Measurements from ENCODE around the gene ZSWIM3. TPM values are rescaled to one million over a fixed set of nuclear protein-coding genes. Genes with fewer than 3 reads are reported as not detected.
A peak's percentile ranks its signal among the peaks of the same experiment; 100 is the strongest.

The ZSWIM3 gene
- total and polyA plus RNA-seq, 4 experiments from 2014 or later = 0.77 to 7.1 (median 4.6) TPM

DNA sequence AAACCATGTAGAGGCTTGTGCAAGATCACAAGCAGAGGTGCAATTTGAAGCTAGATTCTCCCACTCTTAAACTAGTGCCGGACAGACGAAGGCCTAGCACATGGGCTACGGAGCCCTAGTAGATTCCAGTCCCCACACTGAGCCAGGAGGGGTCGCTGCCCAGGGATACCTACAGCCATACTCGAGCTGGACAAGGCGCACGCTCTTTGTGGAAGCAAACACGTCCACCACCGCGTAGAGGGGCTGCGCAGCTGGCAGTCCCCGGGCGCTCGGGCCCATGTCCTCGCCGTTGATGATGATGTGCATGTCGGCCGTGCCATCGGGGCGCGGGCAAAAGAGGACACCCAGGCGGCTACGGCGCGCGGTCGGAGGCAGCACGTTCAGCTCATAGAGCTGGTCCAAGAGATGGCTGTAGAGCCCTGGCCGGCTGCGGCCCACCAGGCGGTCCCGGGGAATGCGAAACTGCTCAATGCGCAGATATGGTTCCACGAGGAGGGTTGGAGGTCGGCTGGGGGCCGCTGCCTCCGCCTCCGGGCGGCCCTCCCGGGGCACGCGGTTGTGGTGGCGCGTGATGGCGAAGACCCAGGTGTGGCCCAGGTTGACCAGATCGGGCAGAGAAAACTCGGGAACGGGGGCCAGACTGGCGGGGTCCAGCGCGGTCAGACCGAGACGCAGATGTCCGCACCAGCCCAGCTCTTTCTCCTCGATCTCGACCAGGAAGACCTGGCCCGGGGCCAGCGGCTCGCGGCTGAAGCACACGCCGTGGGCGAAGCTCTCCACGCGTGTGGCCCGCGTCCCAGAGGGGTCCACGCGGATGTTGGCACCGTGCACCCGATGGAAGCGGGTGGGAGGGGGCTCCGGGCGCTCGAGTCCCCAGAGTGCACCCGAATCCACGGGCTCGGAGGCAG is 32.9 kb downstream of the ZSWIM3 start:
- Mint-ChIP-seq H3K4me1 (peaks cover 20 to 53% (median 34%) of the 10 kb centered on the region in 4 donors), H3K27me3 (no peaks in the 10 kb centered on the region), H3K4me3 (peak overlapping the region; percentile 91 to 97 (median 93)), H3K36me3 (peaks cover 0 to 19% of the 10 kb centered on the region in 2 donors), H3K27ac (peak overlapping the region; percentile 73 to 94 (median 87)), H3K9me3 (peaks cover 0 to 5% (median 0%) of the 10 kb centered on the region in 8 donors)
- Histone ChIP-seq H3K27me3 (ENCODE audit: insufficient read depth, low read length) (no peaks in the 10 kb centered on the region), H3K27ac (ENCODE audit: low read depth, low read length) (peak overlapping the region; percentile 74), H3K36me3 (ENCODE audit: insufficient read depth, low read length) (peaks cover 12% of the 10 kb centered on the region), H3K4me1 (ENCODE audit: insufficient read depth, low read length) (peaks cover 39% of the 10 kb centered on the region), H3K4me3 (ENCODE audit: low read length in 2 of 2) (peak overlapping the region; percentile 69 to 79), H3K9me3 (ENCODE audit: control insufficient read depth in 1 of 2, low read length in 2 of 2) (no peaks in the 10 kb centered on the region)
- intact Hi-C loops (cut with micrococcal nuclease) = loop anchor here (2.0 kb wide), 1 partner anchor 66 kb away; no protein-coding TSS in a partner anchor
- ChIA-PET CTCF (ENCODE audit: partially characterized antibody) (interaction anchor here (0.7 to 3.3 kb wide), 18 partner anchors 9 to 96 kb away, joined by 3 to 18 read pairs (median 4); partner anchors contain the start of genes PCIF1 and ZSWIM1), POLR2A (ENCODE audit: partially characterized antibody) (interaction anchor here (0.9 to 9.9 kb wide), 16 partner anchors 8 to 81 kb away, joined by 3 to 141 read pairs (median 4); partner anchors contain the start of genes ACOT8, PCIF1, UBE2C and ZNF335)
- peak; percentile 25 to 63 (median 37) for DNase-seq

DNA sequence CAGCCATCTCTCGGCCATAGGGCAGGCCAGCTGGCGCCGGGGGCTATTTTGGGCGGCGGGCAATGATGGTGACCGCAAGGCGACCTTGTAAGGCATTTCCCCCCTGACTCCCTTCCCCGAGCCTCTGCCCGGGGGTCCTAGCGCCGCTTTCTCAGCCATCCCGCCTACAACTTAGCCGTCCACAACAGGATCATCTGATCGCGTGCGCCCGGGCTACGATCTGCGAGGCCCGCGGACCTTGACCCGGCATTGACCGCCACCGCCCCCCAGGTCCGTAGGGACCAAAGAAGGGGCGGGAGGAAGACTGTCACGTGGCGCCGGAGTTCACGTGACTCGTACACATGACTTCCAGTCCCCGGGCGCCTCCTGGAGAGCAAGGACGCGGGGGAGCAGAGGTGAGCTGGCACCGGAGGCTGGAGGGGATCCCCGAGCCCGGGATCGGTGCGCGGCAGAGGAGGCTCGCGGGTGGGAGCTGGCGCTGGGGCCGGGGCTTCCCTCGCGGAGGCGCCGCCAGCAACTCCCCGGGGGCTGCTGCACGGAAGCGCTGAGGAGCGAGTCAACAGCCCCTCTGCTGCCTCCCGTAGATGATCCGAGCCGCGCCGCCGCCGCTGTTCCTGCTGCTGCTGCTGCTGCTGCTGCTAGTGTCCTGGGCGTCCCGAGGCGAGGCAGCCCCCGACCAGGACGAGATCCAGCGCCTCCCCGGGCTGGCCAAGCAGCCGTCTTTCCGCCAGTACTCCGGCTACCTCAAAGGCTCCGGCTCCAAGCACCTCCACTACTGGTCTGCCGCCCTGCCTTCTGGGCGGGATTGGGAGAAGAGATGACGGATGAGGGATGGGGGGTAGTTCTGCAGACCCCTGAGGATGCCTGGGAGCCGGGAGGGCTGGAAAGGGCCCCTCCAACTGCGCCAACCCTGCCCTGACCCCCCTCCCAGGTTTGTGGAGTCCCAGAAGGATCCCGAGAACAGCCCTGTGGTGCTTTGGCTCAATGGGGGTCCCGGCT is 33.9 kb downstream of the ZSWIM3 start, which contains the start of the genes CTSA and NEURL2:
Gene CTSA (plus strand): TSS at position 351 of the 999 bp plus-strand sequence. CDS start 234 bp downstream, at position 585.
Gene NEURL2 (minus strand): TSS at position 224 of the 999 bp plus-strand sequence. CDS start 217 bp downstream, at position 7.
- peak within 1 kb of the TSS; percentile 69 to 79 for H3K4me3 ChIP-seq (ENCODE audit: low read length in 2 of 2)
- H3K36me3 Mint-ChIP-seq = peaks cover 0 to 19% of the 10 kb centered on the region in 2 donors
- no peaks in the 10 kb centered on the region for H3K9me3 ChIP-seq (ENCODE audit: control insufficient read depth in 1 of 2, low read length in 2 of 2)
- peak within 1 kb of the TSS; percentile 74 for H3K27ac ChIP-seq (ENCODE audit: low read depth, low read length)
- no peaks in the 10 kb centered on the region for H3K27me3 Mint-ChIP-seq
- peak within 1 kb of the TSS; percentile 91 to 97 (median 93) for H3K4me3 Mint-ChIP-seq
- peaks cover 0 to 5% (median 0%) of the 10 kb centered on the region in 8 donors for H3K9me3 Mint-ChIP-seq
- H3K4me1 ChIP-seq (ENCODE audit: insufficient read depth, low read length) = peaks cover 37% of the 10 kb centered on the region
- DNase-seq = peak; percentile 79 to 88 (median 83)
- peaks cover 12% of the 10 kb centered on the region for H3K36me3 ChIP-seq (ENCODE audit: insufficient read depth, low read length)
- intact Hi-C loops (cut with micrococcal nuclease) = loop anchor here (1.0 to 2.0 kb wide), 5 partner anchors 34 to 92 kb away; partner anchors contain the start of genes ACOT8, ZNF335 and ZSWIM3
- H3K27me3 ChIP-seq (ENCODE audit: insufficient read depth, low read length) = no peaks in the 10 kb centered on the region
- peak within 1 kb of the TSS; percentile 76 to 94 (median 90) for H3K27ac Mint-ChIP-seq
- peaks cover 19 to 48% (median 33%) of the 10 kb centered on the region in 4 donors for H3K4me1 Mint-ChIP-seq
- CTCF ChIA-PET (ENCODE audit: partially characterized antibody) = interaction anchor here (0.6 to 3.5 kb wide), 16 partner anchors 9 to 91 kb away, joined by 3 to 18 read pairs (median 4); partner anchors contain the start of genes PCIF1 and ZSWIM1
- POLR2A ChIA-PET (ENCODE audit: partially characterized antibody) = interaction anchor here (0.9 to 9.9 kb wide), 15 partner anchors 9 to 80 kb away, joined by 3 to 141 read pairs (median 4); partner anchors contain the start of genes ACOT8, PCIF1, ZNF335 and ZSWIM1

DNA sequence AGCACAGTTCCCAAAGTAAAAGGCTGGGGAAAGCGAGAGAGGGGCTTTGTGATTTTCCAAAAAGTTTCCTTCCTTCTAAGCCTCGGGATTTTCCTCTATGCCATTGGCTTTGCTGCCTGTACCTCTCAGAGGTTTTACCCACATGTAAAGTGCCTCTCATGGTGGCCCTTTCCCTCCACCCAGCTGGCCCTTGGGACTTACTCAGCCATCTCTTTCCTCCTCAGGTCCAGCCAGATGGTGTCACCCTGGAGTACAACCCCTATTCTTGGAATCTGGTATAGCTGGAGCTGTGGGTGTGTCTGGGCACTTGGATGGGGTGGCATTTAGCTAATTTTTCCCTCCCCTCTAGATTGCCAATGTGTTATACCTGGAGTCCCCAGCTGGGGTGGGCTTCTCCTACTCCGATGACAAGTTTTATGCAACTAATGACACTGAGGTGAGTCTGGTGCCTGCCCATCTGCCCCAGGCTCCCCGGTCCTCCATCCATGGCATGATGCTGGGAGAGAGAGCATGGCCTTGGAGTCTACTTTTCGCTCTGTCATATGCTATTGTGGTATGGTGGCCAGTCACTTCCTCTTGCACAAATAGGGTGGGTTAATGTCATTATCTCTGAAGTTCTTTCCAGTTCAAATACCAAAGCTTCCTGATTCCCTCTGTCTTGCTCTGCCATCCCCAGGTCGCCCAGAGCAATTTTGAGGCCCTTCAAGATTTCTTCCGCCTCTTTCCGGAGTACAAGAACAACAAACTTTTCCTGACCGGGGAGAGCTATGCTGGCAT is 34.8 kb downstream of the ZSWIM3 start:
- Histone ChIP-seq H3K4me3 (ENCODE audit: low read length in 2 of 2) (peak overlapping the region; percentile 69 to 79), H3K36me3 (ENCODE audit: insufficient read depth, low read length) (peaks cover 12% of the 10 kb centered on the region), H3K9me3 (ENCODE audit: control insufficient read depth in 1 of 2, low read length in 2 of 2) (no peaks in the 10 kb centered on the region), H3K27me3 (ENCODE audit: insufficient read depth, low read length) (no peaks in the 10 kb centered on the region), H3K4me1 (ENCODE audit: insufficient read depth, low read length) (peaks cover 37% of the 10 kb centered on the region), H3K27ac (ENCODE audit: low read depth, low read length) (peak overlapping the region; percentile 74)
- Mint-ChIP-seq H3K27me3 (no peaks in the 10 kb centered on the region), H3K27ac (peak overlapping the region; percentile 64 to 93 (median 88)), H3K36me3 (peaks cover 0 to 20% of the 10 kb centered on the region in 2 donors), H3K4me1 (peaks cover 19 to 44% (median 33%) of the 10 kb centered on the region in 4 donors), H3K4me3 (peak overlapping the region; percentile 91 to 97 (median 93)), H3K9me3 (peaks cover 0 to 5% (median 0%) of the 10 kb centered on the region in 8 donors)
- DNase-seq = no peak
- ChIA-PET POLR2A (ENCODE audit: partially characterized antibody) (interaction anchor here (0.5 to 9.9 kb wide), 12 partner anchors 10 to 113 kb away, joined by 3 to 141 read pairs (median 4); partner anchors contain the start of genes ACOT8, PCIF1, ZNF335 and ZSWIM1), CTCF (ENCODE audit: partially characterized antibody) (interaction anchor here (0.5 to 3.5 kb wide), 10 partner anchors 10 to 121 kb away, joined by 3 to 15 read pairs (median 4); partner anchors contain the start of genes DNTTIP1, PCIF1 and WFDC3)
- intact Hi-C loops (cut with micrococcal nuclease) = no loop called here

DNA sequence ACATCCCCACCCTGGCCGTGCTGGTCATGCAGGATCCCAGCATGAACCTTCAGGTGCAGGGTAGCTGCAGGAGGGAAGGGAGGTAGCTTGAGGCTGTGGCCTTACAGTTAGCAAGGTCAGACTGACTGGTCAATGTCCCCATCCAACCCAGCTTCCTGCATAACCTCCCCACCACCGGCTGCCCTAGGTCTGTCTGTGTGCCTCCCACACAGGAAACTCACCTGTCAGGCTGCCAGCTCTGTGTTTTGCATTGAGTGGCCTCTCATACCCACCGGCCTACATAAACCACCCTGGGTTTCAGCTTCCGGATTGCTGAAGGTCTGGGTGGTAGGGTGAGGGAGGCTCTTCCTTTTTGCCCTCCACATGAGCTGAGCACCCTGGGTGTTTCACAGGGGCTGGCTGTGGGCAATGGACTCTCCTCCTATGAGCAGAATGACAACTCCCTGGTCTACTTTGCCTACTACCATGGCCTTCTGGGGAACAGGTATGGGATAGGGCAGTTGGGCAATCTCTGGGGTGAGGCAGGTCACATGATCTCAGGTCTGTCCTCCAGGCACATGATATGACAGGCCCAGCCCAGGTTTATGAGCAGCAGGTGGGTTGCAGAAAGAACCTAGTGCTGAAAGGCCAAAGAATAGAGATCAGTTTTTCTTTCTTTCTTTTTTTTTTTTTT is 35.5 kb downstream of the ZSWIM3 start:
- H3K27ac Mint-ChIP-seq = peak overlapping the region in 5 of 7 donors; percentile 75 to 92 (median 89)
- H3K4me1 ChIP-seq (ENCODE audit: insufficient read depth, low read length) = peaks cover 37% of the 10 kb centered on the region
- peaks cover 17% of the 10 kb centered on the region for H3K36me3 ChIP-seq (ENCODE audit: insufficient read depth, low read length)
- no peaks in the 10 kb centered on the region for H3K27me3 ChIP-seq (ENCODE audit: insufficient read depth, low read length)
- H3K4me3 Mint-ChIP-seq = peak overlapping the region; percentile 91 to 97 (median 93)
- CTCF ChIA-PET (ENCODE audit: partially characterized antibody) = interaction anchor here (0.5 to 3.5 kb wide), 10 partner anchors 11 to 122 kb away, joined by 3 to 15 read pairs (median 4); partner anchors contain the start of genes DNTTIP1, PCIF1 and WFDC3
- peaks cover 0 to 5% (median 0%) of the 10 kb centered on the region in 8 donors for H3K9me3 Mint-ChIP-seq
- DNase-seq = peak in 1 of 5 donors; percentile 14
- H3K36me3 Mint-ChIP-seq = peaks cover 0 to 27% of the 10 kb centered on the region in 2 donors
- no peaks in the 10 kb centered on the region for H3K27me3 Mint-ChIP-seq
- no peak overlapping the region for H3K4me3 ChIP-seq (ENCODE audit: low read length in 2 of 2)
- intact Hi-C loops (cut with micrococcal nuclease) = no loop called here
- POLR2A ChIA-PET (ENCODE audit: partially characterized antibody) = interaction anchor here (0.7 to 9.9 kb wide), 9 partner anchors 9 to 112 kb away, joined by 3 to 141 read pairs (median 5); partner anchors contain the start of genes ACOT8, PCIF1, ZNF335 and ZSWIM1
- no peak overlapping the region for H3K27ac ChIP-seq (ENCODE audit: low read depth, low read length)
- no peaks in the 10 kb centered on the region for H3K9me3 ChIP-seq (ENCODE audit: control insufficient read depth in 1 of 2, low read length in 2 of 2)
- peaks cover 19 to 43% (median 32%) of the 10 kb centered on the region in 4 donors for H3K4me1 Mint-ChIP-seq

DNA sequence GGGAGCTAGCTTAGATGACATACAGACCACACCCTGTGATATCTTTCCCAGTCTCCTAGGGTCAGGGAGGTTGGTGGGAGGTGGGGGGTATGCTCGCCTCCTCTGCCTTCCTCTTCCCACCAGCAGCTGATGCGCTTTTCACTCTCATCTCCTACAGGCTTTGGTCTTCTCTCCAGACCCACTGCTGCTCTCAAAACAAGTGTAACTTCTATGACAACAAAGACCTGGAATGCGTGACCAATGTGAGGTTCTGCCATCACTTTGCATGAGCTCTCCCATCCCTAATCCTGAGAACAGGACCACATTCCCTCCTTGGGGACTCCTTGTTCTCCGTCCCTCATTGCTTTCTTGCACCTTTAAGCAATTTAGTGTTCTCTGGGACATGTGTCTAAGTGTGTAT is 36.4 kb downstream of the ZSWIM3 start:
- intact Hi-C loops (cut with micrococcal nuclease) = loop anchor here (1.0 kb wide), 1 partner anchor 98 kb away; no protein-coding TSS in a partner anchor

More for the DNA sequence above, 36.4 kb downstream of the ZSWIM3 start:
- Mint-ChIP-seq H3K36me3 (peaks cover under 1 to 32% of the 10 kb centered on the region in 2 donors), H3K4me3 (peak overlapping the region in 6 of 8 donors; percentile 39 to 69 (median 52)), H3K27ac (peak overlapping the region in 5 of 7 donors; percentile 25 to 89 (median 69)), H3K4me1 (peaks cover 19 to 43% (median 32%) of the 10 kb centered on the region in 4 donors), H3K9me3 (peaks cover 0 to 5% (median 0%) of the 10 kb centered on the region in 8 donors), H3K27me3 (no peaks in the 10 kb centered on the region)
- H3K4me3 ChIP-seq (ENCODE audit: low read length in 2 of 2) = no peak overlapping the region
- no peaks in the 10 kb centered on the region for H3K9me3 ChIP-seq (ENCODE audit: control insufficient read depth in 1 of 2, low read length in 2 of 2)
- H3K27me3 ChIP-seq (ENCODE audit: insufficient read depth, low read length) = no peaks in the 10 kb centered on the region
- ChIA-PET CTCF (ENCODE audit: partially characterized antibody) (interaction anchor here (0.5 to 3.5 kb wide), 4 partner anchors 37 to 1508 kb away, joined by 3 to 15 read pairs (median 3); no protein-coding TSS in a partner anchor), POLR2A (ENCODE audit: partially characterized antibody) (interaction anchor here (5.0 to 9.9 kb wide), 2 partner anchors 41 to 78 kb away, joined by 44 to 141 read pairs; partner anchors contain the start of genes PCIF1 and ZNF335)
- peaks cover 37% of the 10 kb centered on the region for H3K4me1 ChIP-seq (ENCODE audit: insufficient read depth, low read length)
- no peak for DNase-seq
- no peak overlapping the region for H3K27ac ChIP-seq (ENCODE audit: low read depth, low read length)
- peaks cover 20% of the 10 kb centered on the region for H3K36me3 ChIP-seq (ENCODE audit: insufficient read depth, low read length)

Data from CD4-positive, alpha-beta memory T cell (primary cell).